HepG2 (cell line): ENCODE measurements around the gene CACNA1C. TPM values are rescaled to one million over a fixed set of nuclear protein-coding genes. Genes with fewer than 3 reads are reported as not detected.

Source experiments
- ATAC-seq: fragments of 200-7000 bp; cut with Tn5 transposase; 3 replicates; pipeline ENCODE4 v1.9.1; 2020; ENCODE audit warnings: mild to moderate bottlenecking, moderate library complexity
- BruUV-seq: library from RNA; stranded (reverse); fragments of 400-500 nt; replicated peaks from 2 replicates; lab custom pipeline; 2021; lab: Mats Ljungman, UMichigan
- CTCF ChIA-PET: fragments of 300-600 bp; formaldehyde crosslinking; extraction: SDS; loops from one replicate; lab custom pipeline; 2021; ENCODE audit warnings: low total read pairs, inconsistent platforms, low intra/inter-chr PET ratio; lab: Yijun Ruan, JAX
- POLR2A ChIA-PET: fragments of 350-600 bp; sonication (Branson Sonifier 250); formaldehyde crosslinking; loops from one replicate; lab custom pipeline; 2020; ENCODE audit warnings: antibody characterized with exemption, inconsistent platforms; lab: Yijun Ruan, JAX
- DNase-seq: peaks from one replicate; pipeline ENCODE4 v3.0.0-alpha.2; 2015; ENCODE audit warnings: low spot score
- FAIRE-seq: peaks from 3 replicates; lab custom pipeline; 2011; peaks lifted over from hg19 to GRCh38; lab: Jason Lieb, UNC
- H2AFZ ChIP-seq: one replicate; pipeline ENCODE4 v1.6.1; 2011; ENCODE audit warnings: low read length, inconsistent platforms
- H3K27ac ChIP-seq: fragments of 300-600 bp; 3 replicates; pipeline ENCODE4 v1.8.0; 2011; ENCODE audit warnings: mixed run types, mild to moderate bottlenecking, mixed read lengths, low read length, inconsistent platforms; ENCODE audit not compliant: insufficient read depth; ENCODE audit errors: extremely low read length
- H3K27me3 ChIP-seq, 2 experiments: fragments of 200-600 bp in 1 of 2; 2 replicates in 1 of 2; 3 replicates in 1 of 2; pipeline versions ENCODE4 v1.6.0 to v1.8.0; 2011; ENCODE audit warnings: low read length in 2 of 2, mild to moderate bottlenecking in 2 of 2, moderate library complexity in 2 of 2, inconsistent platforms in 1 of 2; ENCODE audit not compliant: insufficient read depth in 2 of 2, control insufficient read depth in 1 of 2
- H3K36me3 ChIP-seq, 2 experiments: fragments of 200-600 bp in 1 of 2; replicated peaks in 1 of 2; 2 replicates in 1 of 2; 3 replicates in 1 of 2; pipeline versions ENCODE4 v1.5.1 to v1.8.0; 2011; ENCODE audit warnings: low read length in 2 of 2, inconsistent platforms in 1 of 2; ENCODE audit not compliant: insufficient read depth in 2 of 2, control insufficient read depth in 1 of 2
- H3K4me1 ChIP-seq: 2 replicates; pipeline ENCODE4 v1.5.1; 2012; ENCODE audit warnings: low read length, inconsistent platforms; ENCODE audit not compliant: insufficient read depth
- H3K4me2 ChIP-seq: 2 replicates; pipeline ENCODE4 v1.6.0; 2011; ENCODE audit warnings: low read depth, low read length, inconsistent platforms
- H3K4me3 ChIP-seq, 3 experiments: fragments of 200-600 bp in 1 of 3; sonication (generic), shearing (Covaris generic) in 1 of 3; replicated peaks in 1 of 3; 2 replicates each; pipeline ENCODE4 v1.5.1; 2011 to 2016; ENCODE audit warnings: low read length in 3 of 3, inconsistent platforms in 2 of 3, low read depth in 2 of 3, mild to moderate bottlenecking in 2 of 3, control low read depth in 1 of 3, mixed read lengths in 1 of 3; ENCODE audit not compliant: insufficient read depth in 1 of 3
- H3K79me2 ChIP-seq: one replicate; pipeline ENCODE4 v1.6.1; 2011; ENCODE audit warnings: low read length, inconsistent platforms; ENCODE audit not compliant: insufficient read depth
- H3K9ac ChIP-seq: 2 replicates; pipeline ENCODE4 v1.6.0; 2011; ENCODE audit warnings: mild to moderate bottlenecking, low read depth, low read length, inconsistent platforms; ENCODE audit not compliant: insufficient read depth
- H3K9me3 ChIP-seq: 2 replicates; pipeline ENCODE4 v1.5.1; 2012; ENCODE audit warnings: mild to moderate bottlenecking, low read length
- H4K20me1 ChIP-seq: 2 replicates; pipeline ENCODE4 v1.6.0; 2011; ENCODE audit warnings: inconsistent platforms, mild to moderate bottlenecking, low read length, moderate library complexity; ENCODE audit not compliant: insufficient read depth
- CENPT ChIP-seq: sonication (generic); formaldehyde crosslinking; IDR thresholded peaks from 2 replicates; pipeline ENCODE4 v1.8.0; 2022; ENCODE audit warnings: low read depth, mild to moderate bottlenecking, moderate library complexity, missing genetic modification reagents
- CHD2 ChIP-seq: IDR thresholded peaks from 2 replicates; pipeline ENCODE4 v1.6.1; 2011; ENCODE audit warnings: low read depth, low read length, improper control_type of control experiment
- JUND ChIP-seq: sonication (generic); formaldehyde crosslinking; IDR thresholded peaks from 2 replicates; pipeline ENCODE4 v1.8.0; 2022; ENCODE audit warnings: mild to moderate bottlenecking, missing genetic modification reagents
- KLF16 ChIP-seq, 2 experiments: sonication (generic) in 1 of 2; formaldehyde crosslinking in 1 of 2; IDR thresholded peaks; 2 replicates each; pipeline versions ENCODE4 v1.6.1 to v1.8.0; 2016 to 2023; ENCODE audit warnings: missing genetic modification reagents in 2 of 2, missing compliant biosample characterization in 1 of 2
- ONECUT2 ChIP-seq: sonication (generic); formaldehyde crosslinking; IDR thresholded peaks from 2 replicates; pipeline ENCODE4 v1.4.0; 2020; ENCODE audit warnings: missing genetic modification reagents
- ZIK1 ChIP-seq: sonication (generic); formaldehyde crosslinking; IDR thresholded peaks from 2 replicates; pipeline ENCODE4 v1.5.0; 2020; ENCODE audit warnings: mild to moderate bottlenecking, low read depth, missing genetic modification reagents, borderline replicate concordance
- ZNF766 ChIP-seq: sonication (generic); formaldehyde crosslinking; IDR thresholded peaks from 2 replicates; pipeline ENCODE4 v1.5.0; 2020; ENCODE audit warnings: missing genetic modification reagents, borderline replicate concordance
- ZNF782 ChIP-seq: sonication (generic); formaldehyde crosslinking; IDR thresholded peaks from 2 replicates; pipeline ENCODE4 v1.4.0; 2020; ENCODE audit warnings: missing genetic modification reagents, mild to moderate bottlenecking, borderline replicate concordance
- ZSCAN30 ChIP-seq: sonication (generic); formaldehyde crosslinking; IDR thresholded peaks from 2 replicates; pipeline ENCODE4 v1.5.0; 2020; ENCODE audit warnings: mild to moderate bottlenecking, missing genetic modification reagents
- WGBS: methylation state at CpG from one replicate; pipeline ENCODE4 v1.1.6; 2017; ENCODE audit warnings: low lambda C conversion rate; 5-methylcytosine and 5-hydroxymethylcytosine counted together
- in situ Hi-C: cut with HindIII; loops from 2 replicates; pipeline ENCODE4 v1.10.0; 2017; ENCODE audit warnings: low pct_unique_long_range_greater_than_20kb; ENCODE audit not compliant: extremely low pct_ligation_motif_present
- intact Hi-C: fragments of 100-400 bp; cut with micrococcal nuclease; formaldehyde crosslinking; loops from one replicate; pipeline ENCODE4 v1.10.0; 2022; ENCODE audit not compliant: unreplicated experiment
- polyA plus RNA-seq, 8 experiments: library from polyadenylated mRNA; depleted of rRNA in 3 of 8; stranded (reverse) in 7 of 8; unstranded in 1 of 8; fragments of >200 nt; fragmentation: Illumina TruSeq in 4 of 8; extraction: Trizol in 4 of 8; gene quantifications; 2 replicates each; pipeline versions ENCODE4 v1.2.1 to v1.2.3, GENCODE V29; 2011 to 2016; ENCODE audit warnings: low read depth in 4 of 8, missing spikeins in 1 of 8, mixed read lengths in 1 of 8; ENCODE audit not compliant: insufficient read depth in 1 of 8
- total RNA-seq, 5 experiments: library from RNA; depleted of rRNA; stranded (reverse); fragments of >200 nt; fragmentation: Illumina TruSeq; extraction: Trizol; gene quantifications; 2 replicates each; pipeline ENCODE4 v1.2.3, GENCODE V29; 2016; ENCODE audit warnings: low read depth in 1 of 5
- TF ChIP-seq, protein P1 (sequence below): fragments of 450-650 bp; IDR thresholded peaks from 2 replicates; pipeline ENCODE4 v1.6.1; 2016

Gene CACNA1C
- total and polyA plus RNA-seq, 2 of the 13 experiments (the other 11 are each of a cell fraction or from before 2014, with no cell fraction given), result not detected

DNA sequence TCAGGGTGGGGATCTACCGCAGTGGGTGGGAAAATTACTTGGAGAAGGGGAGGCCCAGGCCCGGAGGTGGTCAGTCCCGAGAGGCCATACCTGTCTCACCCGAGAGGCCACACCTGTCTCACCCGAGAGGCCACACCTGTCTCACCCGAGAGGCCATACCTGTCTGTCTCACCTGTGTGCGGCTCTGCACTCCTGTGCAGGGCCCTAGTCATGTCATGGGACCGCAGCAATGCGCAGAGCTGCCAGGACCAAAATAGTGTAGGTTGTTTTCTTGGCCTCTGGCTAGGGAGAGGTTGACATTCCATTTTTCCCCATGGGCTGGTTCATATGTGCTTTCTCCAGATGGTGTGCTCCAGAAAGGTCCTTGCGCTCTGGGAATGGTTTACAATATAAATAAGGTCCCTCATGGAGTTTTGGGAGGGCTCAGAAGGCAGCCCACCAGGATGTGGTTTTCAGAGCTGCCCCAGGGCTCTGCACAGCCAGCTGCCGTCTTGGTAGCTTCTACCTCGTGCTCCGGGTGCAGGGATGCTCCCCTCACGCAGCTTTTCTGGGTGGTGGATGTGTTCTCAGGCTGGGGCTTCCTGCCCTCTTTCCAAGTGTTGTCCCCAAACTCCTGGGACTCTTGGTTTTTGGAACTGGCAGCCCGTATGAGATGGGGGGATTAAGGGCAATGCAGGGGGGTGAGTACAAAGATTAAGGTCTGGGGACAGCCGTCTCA lies 58.2 kb downstream of the CACNA1C start (continued):
- no peak for TF ChIP-seq ONECUT2
- TF ChIP-seq CHD2, result no peak
- TF ChIP-seq JUND (CRISPR knock-in tag), result no peak
- no peak for TF ChIP-seq ZNF782 (CRISPR knock-in tag)
- TF ChIP-seq ZNF766, result no peak
- no peak for TF ChIP-seq ZSCAN30 (CRISPR knock-in tag)
- no peak for TF ChIP-seq CENPT
- no peak for TF ChIP-seq KLF16 (CRISPR knock-in tag; IDR thresholded peaks at IDR 0.05)

DNA sequence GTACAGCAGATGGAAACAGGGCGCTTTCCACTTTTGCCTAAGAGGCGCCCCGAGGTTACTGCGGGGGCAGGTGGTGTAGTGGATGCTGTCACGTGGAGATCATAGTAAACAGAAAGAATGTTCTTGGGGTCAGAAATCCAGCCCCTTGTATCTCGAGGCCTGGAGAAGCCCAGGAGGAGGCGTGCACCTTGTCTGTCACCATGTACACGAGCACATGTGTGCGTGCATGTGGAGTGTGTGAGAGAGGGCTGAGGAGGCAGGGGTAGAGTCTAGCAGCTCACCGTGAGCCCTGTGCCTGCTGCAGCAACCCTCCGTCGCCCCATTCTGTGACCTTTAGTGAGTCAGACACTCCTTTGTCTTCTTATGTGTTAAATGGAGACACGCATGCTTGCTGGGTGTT lies 59.0 kb downstream of the CACNA1C start:
- no peak overlapping the region for H2AFZ ChIP-seq
- ChIA-PET CTCF (no interaction called here), POLR2A (no interaction called here)
- H3K4me3 ChIP-seq, result no peak overlapping the region
- no peak overlapping the region for H3K9ac ChIP-seq
- in situ Hi-C loops (no loop called here), intact Hi-C loops (no loop called here)
- BruUV-seq, result no TSS peak
- WGBS, result 18% methylated on average over 13 of the region's 13 CpGs
- TF ChIP-seq ZIK1, result no peak
- TF ChIP-seq, protein P1, sequence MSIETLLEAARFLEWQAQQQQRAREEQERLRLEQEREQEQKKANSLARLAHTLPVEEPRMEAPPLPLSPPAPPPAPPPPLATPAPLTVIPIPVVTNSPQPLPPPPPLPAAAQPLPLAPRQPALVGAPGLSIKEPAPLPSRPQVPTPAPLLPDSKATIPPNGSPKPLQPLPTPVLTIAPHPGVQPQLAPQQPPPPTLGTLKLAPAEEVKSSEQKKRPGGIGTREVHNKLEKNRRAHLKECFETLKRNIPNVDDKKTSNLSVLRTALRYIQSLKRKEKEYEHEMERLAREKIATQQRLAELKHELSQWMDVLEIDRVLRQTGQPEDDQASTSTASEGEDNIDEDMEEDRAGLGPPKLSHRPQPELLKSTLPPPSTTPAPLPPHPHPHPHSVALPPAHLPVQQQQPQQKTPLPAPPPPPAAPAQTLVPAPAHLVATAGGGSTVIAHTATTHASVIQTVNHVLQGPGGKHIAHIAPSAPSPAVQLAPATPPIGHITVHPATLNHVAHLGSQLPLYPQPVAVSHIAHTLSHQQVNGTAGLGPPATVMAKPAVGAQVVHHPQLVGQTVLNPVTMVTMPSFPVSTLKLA, result peak; percentile 19; the same call in 1 of the 2 replicates
- H3K27ac ChIP-seq, result no peak overlapping the region
- H4K20me1 ChIP-seq, result no peaks in the 10 kb centered on the region
- no peak for ATAC-seq
- H3K9me3 ChIP-seq, result no peaks in the 10 kb centered on the region
- FAIRE-seq, result no peak
- H3K4me2 ChIP-seq, result no peak overlapping the region
- DNase-seq, result no peak
- no peaks in the 10 kb centered on the region for H3K4me1 ChIP-seq
- no peaks in the 10 kb centered on the region for H3K36me3 ChIP-seq
- H3K79me2 ChIP-seq, result no peaks in the 10 kb centered on the region
- H3K27me3 ChIP-seq, result no peaks in the 10 kb centered on the region; a peak in 2 of 5 replicates
